ENCODE data around the gene NF1.
"Not testable (repeated sequence)": the region's sequence is repeated elsewhere in the genome, so short reads cannot be mapped to it uniquely, and the experiment has no call there.

Gene NF1

DNA sequence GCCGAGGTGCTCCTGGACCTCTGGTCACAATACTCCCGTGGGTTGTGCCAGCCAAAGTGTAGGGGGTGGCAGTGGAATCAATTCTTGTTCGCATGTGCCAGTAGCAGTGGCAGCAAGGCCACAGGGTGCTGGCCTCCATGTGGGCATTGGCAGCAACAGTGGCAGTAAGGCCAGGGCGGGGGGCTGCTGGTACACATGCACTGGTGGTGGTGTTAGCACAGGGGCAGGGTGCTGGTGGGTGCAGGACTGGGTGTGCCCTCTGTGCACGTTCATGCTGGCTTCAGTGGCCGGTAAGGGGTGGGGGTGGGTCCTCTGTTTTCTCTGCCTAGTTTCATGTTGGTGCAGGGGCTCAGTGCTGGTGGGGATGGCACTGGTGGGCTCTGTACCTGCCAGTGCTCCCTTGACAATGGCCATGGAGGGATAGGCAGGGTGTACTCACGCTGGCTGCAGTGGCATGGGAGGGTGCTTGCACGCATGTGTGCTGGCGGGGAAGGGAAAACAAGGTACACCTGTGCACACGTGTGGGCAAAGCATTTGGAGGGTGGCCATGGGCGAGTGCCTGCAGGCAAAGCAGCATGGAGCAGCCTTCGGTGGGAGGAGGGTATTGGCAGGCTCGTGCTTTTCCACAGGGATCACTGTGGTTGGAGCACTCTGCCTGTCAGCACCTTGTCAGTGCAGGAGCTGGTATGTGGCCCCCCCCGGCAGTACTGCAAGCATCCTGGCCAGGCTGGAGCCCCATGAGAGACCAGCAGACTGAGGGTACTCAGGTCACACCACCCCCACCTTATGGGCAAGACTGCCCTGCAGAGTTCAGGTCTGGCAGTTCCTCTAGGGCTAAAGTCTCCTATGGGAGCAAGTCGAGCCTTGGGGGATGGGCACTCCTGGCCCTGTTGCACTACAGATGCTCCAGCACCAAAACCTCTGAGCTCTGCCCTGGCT is 35.8 kb downstream of the NF1 start:
- no peak for DNase-seq (ENCODE audit: low spot score)

DNA sequence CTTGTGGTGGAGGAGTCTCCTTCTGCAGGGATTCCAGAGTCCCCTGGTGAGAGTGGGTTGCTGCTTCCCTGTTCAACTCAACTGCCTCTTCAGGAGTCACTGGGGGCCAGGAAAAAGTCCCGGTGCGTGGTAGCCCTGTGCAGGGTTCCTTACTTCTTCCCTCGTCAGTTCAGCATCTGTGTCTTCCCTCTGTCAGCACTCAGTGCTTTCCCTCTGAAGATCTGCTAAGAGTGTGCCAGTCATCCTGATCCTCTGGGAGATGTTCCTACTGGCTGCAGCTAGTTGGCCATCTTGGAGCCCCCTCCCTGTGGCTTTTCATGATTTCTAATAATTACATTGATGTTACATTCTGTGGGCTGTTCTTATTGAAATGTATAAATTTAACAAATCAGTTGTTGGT is 36.5 kb downstream of the NF1 start:
- DNase-seq (ENCODE audit: low spot score) = no peak

DNA sequence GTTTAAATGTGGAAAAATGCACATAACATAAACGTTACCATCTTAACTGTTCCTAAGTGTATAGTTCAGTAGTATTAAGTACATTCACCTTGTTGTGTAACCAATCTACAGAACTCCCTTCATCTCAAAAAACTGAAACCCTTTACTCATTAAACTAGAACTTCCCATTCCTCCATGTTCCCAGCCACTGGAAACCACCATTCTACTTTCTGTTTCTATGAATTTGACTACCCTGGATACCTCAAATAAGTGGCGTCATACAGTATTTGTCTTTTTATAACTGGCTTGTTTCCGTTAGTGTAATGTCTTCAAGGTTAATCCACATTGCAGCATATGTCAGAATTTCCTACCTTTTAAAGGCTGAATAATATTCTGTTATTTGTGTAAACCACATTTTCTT is 38.2 kb downstream of the NF1 start:
- DNase-seq (ENCODE audit: low spot score) = no peak

DNA sequence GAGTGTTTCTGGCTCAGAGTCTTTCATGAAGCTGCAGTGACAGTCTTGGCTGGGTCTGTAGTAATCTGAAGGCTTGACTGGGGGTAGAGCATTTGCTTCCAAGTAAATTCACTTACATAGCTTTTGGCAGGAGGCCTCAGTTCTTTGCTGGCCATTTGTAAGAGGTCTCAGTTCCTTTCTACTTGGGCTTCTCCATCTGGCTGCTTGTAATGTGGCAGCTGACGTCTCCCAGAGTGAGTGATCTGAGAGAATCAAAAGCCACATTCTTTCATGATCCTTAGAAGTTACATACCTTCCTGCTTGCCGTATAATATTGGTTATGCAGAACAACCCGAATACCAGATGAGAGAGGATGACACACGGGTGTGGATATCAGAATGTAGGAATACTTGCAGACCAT is 39.8 kb downstream of the NF1 start:
- DNase-seq (ENCODE audit: low spot score) = no peak

DNA sequence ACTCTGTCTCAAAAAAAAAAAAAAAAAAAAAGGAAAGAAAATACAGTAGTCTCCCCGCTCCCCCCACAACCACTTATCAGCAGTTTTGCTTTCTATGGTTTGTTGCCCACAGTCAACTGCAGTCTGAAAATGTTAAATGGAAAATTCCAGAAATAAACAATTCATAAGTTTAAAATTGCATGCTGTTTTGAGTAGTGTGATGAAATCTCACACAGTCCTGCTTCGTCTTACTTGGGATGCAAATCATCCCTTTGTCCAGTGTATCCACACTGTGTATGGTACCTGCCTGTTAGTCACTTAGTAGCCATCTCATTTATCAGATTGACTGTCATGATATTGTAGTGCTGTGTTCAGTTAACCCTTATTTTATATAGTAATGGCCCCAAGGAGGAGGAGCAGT is 41.5 kb downstream of the NF1 start:
- DNase-seq (ENCODE audit: low spot score) = no peak

DNA sequence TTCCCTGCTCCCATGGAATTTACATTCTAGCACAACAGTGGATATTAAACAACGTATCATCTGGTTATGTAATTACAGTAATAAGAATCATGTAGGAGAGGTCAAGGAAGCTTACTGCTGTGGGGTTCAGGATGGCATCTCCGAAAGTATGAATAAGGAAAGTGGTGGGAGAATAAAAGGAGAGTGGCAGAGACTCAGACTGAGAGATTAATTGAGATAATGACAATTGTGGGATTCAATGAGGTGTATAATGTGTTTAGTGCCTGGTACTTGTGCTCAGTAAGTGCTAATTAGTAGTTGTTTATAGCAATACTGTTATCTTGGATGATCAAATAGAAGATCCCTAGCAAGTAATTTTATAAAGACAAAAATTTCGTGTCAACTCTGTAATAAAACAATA is 45.3 kb downstream of the NF1 start:
- DNase-seq (ENCODE audit: low spot score) = no peak

DNA sequence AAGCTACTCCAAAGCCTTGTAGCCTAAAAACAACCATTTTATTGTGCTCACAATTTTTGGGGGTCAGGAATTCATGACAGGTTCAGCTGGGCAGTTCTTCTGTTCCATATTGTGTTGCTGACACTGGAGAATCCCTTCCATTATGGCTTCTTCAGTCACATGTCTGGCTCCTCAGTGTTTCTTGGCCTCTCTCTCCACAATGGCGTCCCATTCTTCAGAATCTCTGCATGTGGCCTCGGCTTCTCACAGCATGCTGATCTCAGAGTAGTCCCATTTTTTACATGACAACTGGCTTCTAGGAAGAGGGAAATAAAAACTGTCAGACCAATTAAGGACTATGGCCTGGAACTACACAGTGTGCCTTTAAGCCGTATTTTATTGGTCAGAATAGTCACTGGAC is 49.7 kb downstream of the NF1 start:
- no peak for DNase-seq (ENCODE audit: low spot score)

DNA sequence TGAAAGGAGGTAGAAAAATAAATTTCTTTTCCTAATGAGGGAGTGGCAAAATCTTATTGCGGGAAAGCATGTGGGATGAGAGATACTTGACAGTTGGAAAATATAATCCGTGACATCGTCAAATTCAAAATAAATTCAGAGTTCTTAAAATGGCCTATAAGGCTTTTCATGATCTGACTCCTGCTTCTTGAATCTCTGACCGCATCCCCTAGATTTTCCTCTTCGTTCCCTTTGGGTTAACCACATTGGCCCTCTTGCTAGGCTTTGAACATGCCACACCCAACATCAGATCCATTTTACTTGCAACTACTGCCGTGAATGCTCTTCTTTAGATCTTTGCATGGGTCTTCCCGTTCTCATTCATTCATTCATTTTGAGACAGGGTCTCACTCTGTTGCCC is 50.1 kb downstream of the NF1 start:
- DNase-seq (ENCODE audit: low spot score) = no peak

DNA sequence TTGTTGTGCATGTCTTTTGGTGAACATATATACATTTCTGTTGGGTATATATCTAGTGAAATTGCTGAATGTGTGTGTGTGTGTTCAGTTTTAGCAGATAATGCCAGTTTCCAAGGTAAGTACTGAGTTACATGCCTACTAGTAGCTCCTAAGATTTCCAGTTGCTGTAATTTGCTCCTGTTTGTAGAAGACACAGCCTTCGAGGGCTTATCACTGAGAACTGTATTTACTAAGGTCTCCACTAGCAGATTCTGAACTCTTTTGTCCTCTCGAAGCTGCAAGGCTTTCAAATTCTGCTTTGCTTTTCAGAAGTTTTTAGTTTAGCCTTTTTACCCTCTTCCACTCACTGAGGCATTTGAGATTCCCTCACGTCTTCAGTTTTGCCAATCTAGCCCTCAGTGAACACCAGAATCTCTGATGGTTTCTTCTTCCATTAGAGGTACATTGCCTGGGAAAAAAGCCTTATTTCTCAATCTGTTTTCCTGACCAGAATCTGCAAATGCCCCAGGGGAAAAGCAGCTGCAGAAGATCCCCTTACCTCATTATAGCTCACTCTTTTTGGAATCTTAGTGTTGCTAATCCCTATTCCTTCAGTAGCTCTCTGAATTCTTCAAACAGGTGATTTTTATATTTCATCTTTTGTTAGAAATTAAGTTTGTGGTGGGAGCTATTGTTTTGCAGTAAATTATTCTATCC is 52.9 kb downstream of the NF1 start:
- no peak for DNase-seq (ENCODE audit: low spot score)

DNA sequence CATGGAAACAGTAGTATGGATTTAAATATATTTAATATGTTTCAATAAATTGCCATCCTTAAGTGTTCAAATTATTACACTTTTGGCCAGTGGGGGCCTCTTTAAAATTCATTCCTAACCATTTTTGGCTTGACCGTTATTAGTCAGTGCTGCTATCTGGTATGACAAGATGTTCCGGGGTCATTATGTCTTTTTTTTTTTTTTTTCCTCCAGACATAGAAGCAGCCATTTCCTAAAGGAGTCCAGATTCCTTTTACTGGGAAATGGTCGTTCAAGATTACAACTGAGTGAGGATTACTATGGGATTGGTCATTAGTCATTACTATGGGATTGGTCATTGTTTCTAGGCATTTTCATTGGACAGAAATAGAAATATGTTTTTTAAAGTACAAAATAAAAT is 53.4 kb downstream of the NF1 start:
- no peak for DNase-seq (ENCODE audit: low spot score)

DNA sequence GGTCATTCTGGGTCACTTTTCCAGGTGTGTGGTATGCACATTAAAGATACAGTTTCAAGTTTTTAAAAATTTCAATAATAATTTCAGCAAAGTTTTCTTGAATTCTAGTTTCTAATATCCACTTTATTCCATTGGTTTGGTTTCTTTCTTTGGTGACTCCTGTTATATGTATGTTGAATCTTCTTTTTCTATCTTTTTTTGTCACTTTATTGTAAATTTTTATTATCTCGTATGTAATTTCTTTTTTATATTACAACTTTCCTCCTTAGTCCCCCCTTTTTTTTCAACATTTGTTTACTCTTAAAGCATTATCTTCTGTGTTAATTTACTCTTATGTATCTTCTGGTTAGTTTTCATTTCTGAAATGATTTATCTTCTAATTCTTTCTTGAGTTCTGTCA is 57.5 kb downstream of the NF1 start:
- DNase-seq (ENCODE audit: low spot score) = no peak

DNA sequence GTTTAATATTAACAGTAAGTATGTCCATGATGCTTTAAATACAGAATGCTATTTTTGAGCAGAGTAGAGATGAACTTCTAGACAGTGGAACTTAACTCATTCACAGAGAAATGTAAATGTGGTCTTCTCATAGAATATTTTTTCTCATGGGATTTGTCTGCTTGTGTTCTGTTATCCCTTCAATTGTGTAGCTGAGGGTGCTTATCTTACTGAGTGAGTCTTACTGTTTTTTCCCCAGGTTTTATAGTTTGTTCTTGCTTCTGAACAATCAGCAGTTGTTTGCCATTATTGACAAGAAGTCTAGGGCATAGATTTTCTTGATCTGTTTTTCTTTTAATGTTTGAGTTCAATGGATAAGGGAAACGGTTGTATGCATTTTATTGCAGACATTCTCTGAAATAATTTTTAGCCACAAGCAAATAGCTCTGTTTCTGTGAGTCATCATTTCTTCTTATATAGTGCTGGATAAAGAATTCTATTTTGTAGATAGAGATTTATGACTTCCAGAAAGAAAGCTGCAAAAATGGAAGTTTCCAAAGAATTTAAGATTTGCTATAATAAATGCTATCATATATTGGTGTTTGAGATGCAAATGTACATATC is 60.5 kb downstream of the NF1 start:
- DNase-seq (ENCODE audit: low spot score) = peak; percentile 16

DNA sequence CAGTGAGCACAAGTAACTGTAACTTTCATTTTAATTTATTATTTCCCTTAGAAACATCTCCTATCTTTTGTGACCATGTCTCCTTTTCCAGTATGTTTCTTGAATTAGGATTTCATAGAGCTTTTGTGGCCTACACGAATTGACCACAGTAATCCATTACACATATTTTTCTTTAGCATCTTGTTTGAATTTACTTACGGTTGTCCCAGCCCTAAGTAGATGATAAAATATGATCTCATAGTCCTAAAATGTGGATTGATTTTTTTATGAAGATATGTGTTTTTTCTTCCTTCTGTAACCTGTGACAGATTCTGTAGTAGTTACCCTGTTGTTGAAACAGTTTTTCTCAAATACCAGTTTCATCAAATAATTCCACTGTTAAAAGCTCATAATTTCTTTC is 61.5 kb downstream of the NF1 start:
- no peak for DNase-seq (ENCODE audit: low spot score)

DNA sequence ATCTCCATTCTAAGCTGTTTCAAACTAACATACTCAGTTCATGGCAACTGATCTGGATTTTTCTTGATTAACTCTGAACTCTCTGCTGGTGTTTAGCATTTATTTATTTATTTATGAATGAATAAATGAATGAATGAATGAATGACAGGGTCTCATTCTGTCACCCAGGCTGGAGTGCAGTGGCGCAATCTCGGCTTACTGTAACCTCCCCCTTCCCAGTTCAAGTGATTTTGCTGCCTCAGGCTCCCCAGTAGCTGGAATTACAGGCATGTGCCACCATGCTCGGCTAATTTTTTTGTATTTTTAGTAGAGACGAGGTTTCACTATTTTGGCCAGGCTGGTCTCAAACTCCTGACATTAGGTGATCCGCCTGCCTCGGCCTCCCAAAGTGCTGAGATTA is 62.1 kb downstream of the NF1 start:
- not testable (repeated sequence) for DNase-seq (ENCODE audit: low spot score)

DNA sequence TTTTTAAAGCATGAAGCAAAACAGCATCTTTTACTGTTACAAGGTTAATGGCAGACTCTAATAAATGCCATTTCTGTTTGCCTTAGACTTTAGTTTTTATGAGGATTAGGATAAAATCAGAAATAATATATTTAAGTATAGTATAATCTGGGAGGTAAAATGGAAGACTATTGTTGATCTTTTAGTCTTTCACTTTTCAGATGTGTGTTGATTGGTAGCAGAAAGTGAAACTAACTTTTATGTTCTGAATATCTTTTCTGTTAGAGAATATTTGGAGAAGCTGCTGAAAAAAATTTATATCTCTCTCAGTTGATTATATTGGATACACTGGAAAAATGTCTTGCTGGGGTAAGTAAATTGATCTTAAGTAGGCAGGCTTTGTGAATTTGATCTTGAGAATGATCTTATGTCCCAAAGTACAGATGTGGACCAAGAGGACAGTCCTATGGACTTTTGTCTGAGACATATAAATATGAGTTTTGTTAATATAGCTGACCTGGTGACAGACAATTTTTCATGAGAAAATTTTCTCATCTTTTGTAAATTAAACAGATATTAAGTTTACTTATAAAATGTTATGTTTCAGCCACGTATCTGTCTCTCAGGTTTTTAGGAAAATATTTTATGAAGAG is 64.1 kb downstream of the NF1 start:
- no peak for DNase-seq (ENCODE audit: low spot score)

DNA sequence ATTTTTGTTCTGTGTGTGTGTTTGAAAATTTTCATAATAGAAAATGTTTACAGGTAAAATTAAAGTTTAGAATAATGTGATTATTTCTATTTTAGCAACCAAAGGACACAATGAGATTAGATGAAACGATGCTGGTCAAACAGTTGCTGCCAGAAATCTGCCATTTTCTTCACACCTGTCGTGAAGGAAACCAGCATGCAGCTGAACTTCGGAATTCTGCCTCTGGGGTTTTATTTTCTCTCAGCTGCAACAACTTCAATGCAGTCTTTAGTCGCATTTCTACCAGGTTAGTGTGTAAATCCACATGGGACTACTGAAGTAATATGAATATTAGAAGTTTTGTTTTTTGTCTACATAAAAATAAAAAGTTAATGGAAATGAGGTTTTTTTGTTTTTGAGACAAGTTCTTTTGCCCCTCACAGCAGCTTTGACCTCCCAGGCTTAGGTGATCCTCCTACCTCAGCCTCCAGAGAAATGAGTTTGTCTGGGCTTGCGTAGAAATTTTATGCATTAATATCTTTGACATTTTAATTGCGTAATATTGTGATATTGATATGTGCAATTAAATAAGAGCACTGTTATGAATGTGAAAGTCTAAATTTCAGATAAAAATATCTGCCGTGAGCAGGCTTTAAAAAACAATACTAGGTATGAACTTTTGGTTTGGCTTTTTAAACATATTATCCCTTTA is 68.5 kb downstream of the NF1 start:
- no peak for DNase-seq (ENCODE audit: low spot score)

DNA sequence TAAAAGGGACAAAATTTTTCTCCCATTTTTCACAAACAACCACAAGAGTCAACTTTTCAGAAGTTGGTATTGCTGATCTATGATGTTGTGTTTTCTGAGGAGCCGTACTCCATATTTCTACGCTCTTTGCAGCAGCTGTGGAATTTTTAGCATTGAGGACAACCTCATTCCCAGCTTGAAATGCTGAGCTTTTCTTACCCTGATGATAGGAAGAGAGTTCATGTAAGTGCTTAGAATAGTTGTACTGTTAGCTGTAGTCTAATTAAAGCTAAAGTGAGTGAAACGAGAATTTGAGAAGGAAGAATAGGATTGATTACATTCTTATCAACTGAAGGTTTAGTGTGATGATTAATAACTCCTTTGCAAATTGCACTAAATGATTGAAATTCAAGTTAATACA is 72.3 kb downstream of the NF1 start:
- DNase-seq (ENCODE audit: low spot score) = no peak

DNA sequence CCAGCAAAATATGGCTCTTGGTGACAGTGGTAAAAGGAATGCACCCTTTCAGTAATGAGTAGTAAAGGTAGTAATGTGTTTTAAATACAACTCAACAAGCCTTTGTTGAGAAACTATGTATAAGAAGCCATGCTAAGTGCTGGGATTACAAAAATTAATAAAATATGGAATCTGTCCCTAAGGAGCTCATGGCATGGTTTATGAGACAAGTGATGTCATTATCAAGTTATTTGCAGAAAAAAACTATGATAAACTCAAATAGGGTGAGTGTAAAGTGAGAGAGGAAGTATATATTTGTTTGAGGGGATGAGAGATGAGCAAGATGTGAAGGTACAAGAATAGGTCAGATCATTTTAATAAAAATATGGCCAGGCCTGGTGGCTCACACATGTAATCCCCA is 76.9 kb downstream of the NF1 start:
- DNase-seq (ENCODE audit: low spot score) = no peak

DNA sequence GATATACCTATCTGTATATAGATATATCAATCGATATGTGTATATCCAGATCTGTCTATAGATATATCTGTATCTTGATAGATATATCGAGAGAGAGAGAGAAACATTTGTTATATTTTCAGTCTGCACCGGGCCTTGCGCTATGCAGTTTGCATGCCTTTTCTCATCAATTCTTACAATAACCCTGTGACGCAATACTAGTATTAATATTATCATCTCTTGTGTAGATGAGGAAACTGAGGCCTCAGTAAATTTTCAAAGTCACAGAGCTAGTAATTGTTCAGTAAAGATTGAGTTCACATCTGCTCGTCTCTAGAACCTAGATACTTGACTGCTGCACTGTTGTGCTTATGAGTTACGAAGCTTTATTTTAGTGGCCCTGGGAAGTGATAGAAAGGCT is 77.6 kb downstream of the NF1 start:
- no peak for DNase-seq (ENCODE audit: low spot score)

DNA sequence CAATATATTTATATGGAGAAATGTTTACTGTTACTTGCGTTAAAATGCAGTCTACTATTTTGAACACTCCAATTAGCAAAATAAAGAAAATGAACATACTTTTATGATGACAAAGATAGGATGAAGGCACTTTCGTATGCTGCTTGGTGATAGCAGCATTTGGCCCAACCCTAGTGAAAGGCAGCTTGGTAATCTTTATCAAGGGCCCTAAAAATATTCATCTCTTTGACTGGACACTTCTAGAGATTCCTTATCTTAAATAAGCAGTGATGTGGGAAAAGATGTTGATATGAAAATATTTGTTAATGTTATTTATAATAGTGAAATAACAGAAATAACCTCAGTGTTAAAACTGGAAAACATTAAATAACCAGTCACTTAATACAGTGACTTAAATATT is 79.4 kb downstream of the NF1 start:
- no peak for DNase-seq (ENCODE audit: low spot score)

DNA sequence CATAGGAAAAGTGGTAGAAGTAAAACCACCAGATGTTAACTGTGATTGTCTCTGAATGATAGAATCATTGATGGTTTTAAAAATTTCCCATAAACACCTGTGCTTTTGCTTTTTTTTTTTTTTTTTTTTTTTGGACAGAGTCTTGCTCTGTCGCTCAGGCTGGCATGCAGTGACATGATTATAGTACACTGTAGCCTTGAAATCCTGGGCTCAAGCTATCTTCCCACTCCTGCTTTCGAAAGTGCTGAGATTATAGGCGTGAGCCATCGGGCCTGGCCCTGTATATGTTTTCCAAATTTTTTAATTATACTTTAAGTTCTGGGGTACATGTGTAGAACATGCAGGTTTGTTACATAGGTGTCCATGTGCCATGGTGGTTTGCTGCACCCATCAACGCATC is 80.5 kb downstream of the NF1 start:
- no peak for DNase-seq (ENCODE audit: low spot score)

DNA sequence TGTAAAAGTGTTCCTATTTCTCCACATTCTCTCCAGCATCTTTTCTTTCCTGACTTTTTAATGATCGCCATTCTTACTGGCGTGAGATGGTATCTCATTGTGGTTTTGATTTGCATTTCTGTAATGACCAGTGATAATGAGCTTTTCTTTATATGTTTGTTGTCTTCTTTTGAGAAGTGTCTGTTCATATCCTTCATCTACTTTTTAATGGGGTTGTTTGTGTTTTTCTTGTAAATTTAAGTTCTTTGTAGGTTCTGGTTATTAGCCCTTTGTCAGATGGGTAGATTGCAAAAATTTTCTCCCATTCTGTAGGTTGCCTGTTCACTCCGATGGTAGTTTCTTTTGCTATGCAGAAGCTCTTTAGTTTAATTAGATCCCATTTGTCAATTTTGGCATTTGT is 81.4 kb downstream of the NF1 start:
- DNase-seq (ENCODE audit: low spot score) = not testable (repeated sequence)

All from LoVo (cell line).